ENCODE data around the gene PHGDH.
A peak's percentile ranks its signal among the peaks of the same experiment; 100 is the strongest.

GRCh38 chr1:119735217-119735616 is 23.5 kb downstream of the PHGDH start:
- TF ChIP-seq EP300 (IDR thresholded peaks at IDR 0.05) (no peak), POLR2A (IDR thresholded peaks at IDR 0.05) (no peak), CTCF (IDR thresholded peaks at IDR 0.05) (no peak), POLR2AphosphoS5 (IDR thresholded peaks at IDR 0.05) (peak in 2 of 3 donors; percentile 36 to 47)
